HG03064 (cell line): ENCODE data around the gene MISP.

Experiments
- ATAC-seq: cut with Tn5 transposase; IDR thresholded peaks from one replicate; pipeline ENCODE4 v1.9.1; 2021; ENCODE audit warnings: low read depth; ENCODE audit not compliant: unreplicated experiment

Gene MISP

DNA sequence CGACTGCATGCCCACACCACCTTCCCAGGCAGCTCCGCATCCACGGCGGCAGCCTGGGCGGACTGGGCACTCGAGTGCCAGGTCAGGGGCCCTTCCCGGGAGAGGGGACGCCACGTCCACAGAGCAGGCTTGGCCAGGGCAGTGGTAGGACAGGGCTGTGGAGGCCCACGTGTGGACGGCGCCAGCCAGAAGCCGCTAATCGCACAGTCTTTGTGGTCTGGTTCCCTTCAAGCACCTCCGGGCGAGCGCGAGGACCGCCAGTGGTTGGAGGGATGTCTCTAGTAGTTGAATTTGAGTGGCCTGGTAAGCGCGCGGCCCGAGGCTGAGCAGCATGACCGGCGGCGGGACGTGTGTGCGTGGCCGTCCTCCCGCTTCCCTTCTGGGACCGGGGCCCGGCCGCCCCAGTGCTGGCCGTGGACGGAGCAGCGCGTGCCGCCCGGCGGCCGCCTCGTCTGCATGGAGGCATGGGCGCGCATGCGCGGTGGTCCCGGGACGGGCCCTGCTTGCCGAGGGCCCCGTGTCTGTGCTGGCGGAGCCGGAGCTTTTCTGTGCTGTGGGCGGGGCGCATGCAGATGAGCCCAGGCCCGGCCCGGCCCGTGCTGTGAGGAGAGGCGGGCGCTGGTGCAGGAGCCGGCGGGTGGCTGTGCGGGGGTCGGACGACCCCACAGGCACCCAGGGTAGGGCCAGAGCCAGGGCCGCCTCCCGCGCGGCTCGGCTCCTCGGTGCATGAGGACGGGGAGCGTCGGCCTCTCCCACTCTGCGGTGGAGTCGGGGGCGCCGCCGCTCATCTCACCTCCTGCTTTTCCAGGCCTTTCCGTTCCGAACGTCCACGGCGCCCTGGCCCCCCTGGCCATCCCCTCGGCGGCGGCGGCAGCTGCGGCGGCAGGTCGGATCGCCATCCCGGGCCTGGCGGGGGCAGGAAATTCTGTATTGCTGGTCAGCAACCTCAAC is 55.0 kb downstream of the MISP start:
- ATAC-seq: no peak

DNA sequence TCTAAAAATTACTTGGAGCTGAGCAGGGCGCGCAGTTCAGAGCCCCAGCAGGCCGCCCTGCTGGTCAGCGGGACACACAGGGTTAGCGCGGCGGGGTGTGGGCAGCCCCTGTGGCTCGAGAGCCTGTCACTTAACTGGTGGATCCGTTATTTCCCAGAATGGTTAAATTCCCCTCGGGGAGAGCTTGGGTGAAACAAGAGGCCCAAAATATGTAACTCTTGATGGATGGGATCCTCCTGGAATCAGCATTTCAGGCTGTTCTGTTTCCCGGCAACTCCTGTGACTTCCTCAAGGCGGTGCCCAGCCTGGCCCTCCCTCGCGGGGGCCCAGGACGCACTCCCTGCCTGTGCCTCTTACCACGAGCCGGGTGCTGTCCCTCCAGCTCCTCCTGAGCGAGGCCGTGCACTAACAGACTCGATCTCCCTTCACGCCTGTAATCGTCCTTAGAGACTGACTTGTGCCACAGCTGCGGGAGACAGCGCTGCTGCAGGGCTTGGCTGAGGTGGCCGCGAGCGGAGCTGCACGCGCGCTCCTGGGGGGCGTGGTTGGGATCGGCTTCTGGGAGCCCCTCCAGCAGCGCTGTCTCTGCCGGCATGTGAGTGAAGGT is 56.0 kb downstream of the MISP start:
- no peak for ATAC-seq

DNA sequence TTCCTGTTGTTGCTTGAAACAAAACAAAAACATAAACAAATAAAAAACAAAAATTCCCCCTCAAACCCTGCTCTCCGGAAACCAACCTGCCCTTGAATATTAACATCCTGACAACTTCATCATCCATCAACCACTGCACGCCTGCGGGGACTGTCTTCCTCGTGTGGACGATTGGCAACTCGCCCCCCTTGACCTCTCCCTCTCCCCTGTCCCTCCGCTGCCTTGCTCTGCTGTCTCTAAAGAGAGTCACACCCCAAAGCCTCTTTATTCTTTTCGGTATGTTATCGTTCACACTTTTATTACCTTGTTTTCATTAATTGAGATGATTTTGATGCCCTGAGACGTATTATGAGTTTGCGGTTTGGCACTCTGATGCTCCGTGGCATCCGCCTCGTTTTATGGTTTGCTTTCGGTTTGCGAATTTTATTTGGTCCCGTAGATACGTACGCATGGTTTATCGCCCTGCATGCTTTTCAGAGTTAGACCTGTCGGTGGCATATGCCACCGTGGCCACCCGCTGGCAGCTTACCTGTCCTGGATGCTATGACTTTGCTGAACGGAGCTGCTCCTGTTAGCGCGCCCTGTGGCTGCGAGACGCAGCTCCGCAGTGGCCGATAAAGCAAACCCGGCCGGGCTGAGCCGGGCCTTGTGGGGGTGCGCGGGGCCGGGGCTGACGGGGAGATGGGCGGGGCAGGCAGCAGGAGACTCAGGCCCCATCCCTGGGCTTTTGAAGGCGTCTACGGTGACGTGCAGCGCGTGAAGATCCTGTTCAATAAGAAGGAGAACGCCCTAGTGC is 56.9 kb downstream of the MISP start:
- no peak for ATAC-seq

DNA sequence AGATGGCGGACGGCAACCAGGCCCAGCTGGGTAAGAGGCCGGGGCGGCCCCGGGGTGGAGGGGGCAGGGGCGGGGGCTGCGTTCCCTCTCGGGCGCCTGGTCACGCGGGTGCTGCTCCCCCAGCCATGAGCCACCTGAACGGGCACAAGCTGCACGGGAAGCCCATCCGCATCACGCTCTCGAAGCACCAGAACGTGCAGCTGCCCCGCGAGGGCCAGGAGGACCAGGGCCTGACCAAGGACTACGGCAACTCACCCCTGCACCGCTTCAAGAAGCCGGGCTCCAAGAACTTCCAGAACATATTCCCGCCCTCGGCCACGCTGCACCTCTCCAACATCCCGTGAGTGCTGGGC is 57.5 kb downstream of the MISP start:
- no peak for ATAC-seq

DNA sequence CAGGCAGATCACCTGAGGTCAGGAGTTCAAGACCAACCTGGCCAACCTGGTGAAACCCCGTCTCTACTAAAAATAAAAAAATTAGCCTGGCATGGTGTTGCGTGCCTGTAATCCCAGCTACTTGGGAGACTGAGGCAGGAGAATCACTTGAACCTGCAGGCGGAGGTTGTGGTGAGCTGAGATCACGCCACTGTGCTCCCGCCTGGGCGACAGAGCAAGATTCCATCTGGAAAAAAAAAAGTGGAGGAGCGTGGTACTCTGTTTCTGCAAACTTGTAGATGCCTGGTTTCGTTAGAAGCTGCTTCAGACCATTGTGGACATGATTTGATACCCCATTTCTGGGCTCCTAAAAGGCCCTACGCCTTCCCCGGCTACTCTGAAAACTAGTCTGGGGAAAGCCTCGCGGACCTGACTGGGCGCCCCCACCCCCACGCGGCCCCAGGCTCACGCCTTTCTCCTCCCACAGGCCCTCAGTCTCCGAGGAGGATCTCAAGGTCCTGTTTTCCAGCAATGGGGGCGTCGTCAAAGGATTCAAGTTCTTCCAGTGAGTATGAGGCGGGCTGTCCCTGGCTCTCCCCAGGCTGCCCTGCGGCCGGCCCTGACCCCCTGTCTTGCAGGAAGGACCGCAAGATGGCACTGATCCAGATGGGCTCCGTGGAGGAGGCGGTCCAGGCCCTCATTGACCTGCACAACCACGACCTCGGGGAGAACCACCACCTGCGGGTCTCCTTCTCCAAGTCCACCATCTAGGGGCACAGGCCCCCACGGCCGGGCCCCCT is 59.4 kb downstream of the MISP start:
- ATAC-seq: no peak

DNA sequence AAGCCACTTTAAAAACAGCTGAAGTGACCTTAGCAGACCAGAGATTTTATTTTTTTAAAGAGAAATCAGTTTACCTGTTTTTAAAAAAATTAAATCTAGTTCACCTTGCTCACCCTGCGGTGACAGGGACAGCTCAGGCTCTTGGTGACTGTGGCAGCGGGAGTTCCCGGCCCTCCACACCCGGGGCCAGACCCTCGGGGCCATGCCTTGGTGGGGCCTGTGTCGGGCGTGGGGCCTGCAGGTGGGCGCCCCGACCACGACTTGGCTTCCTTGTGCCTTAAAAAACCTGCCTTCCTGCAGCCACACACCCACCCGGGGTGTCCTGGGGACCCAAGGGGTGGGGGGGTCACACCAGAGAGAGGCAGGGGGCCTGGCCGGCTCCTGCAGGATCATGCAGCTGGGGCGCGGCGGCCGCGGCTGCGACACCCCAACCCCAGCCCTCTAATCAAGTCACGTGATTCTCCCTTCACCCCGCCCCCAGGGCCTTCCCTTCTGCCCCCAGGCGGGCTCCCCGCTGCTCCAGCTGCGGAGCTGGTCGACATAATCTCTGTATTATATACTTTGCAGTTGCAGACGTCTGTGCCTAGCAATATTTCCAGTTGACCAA is 60.1 kb downstream of the MISP start:
- no peak for ATAC-seq

DNA sequence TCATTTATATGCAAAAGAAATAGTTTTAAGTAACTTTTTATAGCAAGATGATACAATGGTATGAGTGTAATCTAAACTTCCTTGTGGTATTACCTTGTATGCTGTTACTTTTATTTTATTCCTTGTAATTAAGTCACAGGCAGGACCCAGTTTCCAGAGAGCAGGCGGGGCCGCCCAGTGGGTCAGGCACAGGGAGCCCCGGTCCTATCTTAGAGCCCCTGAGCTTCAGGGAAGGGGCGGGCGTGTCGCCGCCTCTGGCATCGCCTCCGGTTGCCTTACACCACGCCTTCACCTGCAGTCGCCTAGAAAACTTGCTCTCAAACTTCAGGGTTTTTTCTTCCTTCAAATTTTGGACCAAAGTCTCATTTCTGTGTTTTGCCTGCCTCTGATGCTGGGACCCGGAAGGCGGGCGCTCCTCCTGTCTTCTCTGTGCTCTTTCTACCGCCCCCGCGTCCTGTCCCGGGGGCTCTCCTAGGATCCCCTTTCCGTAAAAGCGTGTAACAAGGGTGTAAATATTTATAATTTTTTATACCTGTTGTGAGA is 60.7 kb downstream of the MISP start:
- no peak for ATAC-seq

DNA sequence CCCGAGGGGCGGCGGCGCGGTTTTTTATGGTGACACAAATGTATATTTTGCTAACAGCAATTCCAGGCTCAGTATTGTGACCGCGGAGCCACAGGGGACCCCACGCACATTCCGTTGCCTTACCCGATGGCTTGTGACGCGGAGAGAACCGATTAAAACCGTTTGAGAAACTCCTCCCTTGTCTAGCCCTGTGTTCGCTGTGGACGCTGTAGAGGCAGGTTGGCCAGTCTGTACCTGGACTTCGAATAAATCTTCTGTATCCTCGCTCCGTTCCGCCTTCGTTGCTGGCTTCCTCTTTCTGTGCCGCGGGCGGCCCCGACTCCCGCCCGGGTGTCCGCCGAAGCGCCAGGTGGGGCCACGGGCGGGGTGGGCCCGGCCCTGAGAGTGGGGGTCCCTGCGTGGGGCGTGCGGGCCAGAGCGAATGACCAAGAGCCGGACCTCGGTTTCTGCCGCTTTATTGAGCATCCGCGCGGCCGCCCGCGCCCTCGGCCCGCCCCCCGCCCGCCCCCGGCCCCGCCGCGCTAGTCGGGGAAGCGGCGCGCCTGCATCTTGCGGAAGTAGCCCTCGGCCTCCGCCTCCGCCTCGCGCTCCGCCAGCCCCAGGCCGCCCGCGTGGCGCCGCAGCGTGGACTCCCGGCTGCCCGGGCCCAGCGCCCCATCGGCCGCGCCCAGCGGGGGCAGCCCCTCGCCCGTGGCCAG is 61.3 kb downstream of the MISP start:
- no peak for ATAC-seq

DNA sequence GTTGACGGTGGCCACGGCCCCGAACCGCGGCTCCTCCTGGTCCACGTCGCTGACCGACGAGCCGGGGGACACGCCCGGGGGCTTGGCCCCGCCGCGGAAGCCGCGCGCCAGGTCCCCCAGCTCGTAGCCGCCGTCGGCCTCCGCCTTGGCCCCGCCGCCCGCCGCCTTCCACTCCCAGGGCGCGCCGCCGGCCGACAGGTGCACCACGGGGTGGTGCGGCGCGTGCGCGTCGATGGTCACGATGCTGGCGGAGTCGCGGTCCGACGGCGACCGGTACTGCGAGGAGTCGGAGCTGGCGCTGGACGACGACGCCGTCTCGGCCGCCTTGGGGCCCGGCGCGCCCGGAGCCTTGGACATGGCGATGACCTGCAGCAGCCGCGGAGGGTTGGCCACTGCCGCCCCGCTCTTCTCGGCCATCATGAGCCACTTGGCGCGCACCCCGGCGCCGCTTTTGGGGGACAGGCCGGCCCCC is 61.9 kb downstream of the MISP start:
- no peak for ATAC-seq

DNA sequence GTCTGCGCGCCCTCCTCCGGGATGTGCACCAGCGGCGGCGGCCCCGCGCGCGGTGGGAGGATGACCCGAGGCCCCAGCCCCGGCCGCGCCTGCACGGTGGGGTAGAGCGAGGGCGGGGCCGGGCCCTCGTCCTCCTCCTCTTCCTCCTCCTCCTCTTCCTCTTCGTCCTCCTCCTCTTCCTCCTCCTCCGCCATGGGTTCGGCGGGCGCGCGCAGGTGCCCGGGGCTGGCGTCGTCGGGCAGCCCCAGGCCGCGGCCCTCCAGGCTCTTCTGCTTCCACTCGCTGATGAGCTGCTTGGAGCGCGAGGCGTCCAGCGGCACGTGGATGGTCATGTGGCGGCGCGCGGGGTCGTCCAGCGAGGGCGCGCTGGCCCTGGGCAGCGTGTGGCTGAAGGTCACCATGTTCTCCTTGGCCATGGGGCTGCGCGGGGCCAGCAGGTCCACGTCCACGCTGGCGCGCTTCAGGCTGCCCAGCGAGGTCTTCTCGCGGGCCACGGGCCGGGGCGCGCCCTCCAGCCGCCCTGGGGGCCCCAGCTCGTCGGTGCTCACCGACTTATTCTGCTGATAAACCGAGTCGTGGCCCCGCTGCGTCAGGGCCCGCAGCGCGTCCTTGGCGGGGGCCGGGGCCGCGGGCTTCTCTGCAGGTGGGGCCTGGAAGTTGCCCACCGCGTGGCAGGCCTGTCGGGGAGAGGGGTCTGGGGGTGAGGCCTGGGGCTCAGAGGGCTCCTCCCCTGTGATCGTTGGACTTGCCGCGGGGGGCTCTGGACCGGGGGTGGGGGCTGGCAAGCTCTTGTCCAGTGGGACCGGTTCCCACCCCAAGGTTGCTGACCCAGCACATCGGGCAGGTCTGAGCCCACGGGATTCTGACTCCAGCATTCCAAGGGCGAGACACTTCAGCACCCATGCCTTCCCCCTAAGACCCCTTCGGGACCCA is 62.6 kb downstream of the MISP start:
- no peak for ATAC-seq
